ENCODE measurements around the gene KIAA1586. TPM values are rescaled to one million over a fixed set of nuclear protein-coding genes. Genes with fewer than 3 reads are reported as not detected.

The KIAA1586 gene
- total RNA-seq, 1 donor from 2014 or later: 8.2 TPM

Other genes starting within 250 kb of the KIAA1586 start
- gene BEND6, start 91.6 kb upstream of the KIAA1586 start, total RNA-seq: 0.95 TPM
- 41.5 TPM for gene ZNF451, start 43.5 kb downstream of the KIAA1586 start, total RNA-seq
- 19.9 TPM for gene BAG2, start 125.6 kb downstream of the KIAA1586 start, total RNA-seq
- gene RAB23, start 175.6 kb downstream of the KIAA1586 start, total RNA-seq: 38.7 TPM